Right lobe of liver (tissue), 4 donors: ENCODE data around the gene TICAM1.

Experiments used
- POLR2A ChIP-seq: fragments of 450-650 bp; IDR thresholded peaks from one replicate; pipeline ENCODE4 v1.6.1; 2017; ENCODE audit warnings: antibody characterized with exemption, mild to moderate bottlenecking
- TF ChIP-seq, protein P1 (sequence below), 4 donors: fragments of 200-600 bp in 3 of 4; fragments of 450-650 bp in 1 of 4; IDR thresholded peaks; one replicate each; pipeline versions ENCODE4 v1.5.1 to v1.8.0; 2016 to 2022; ENCODE audit warnings: antibody characterized with exemption in 4 of 4, mild to moderate bottlenecking in 2 of 4
- donor health status: DM: no; HTN: no; CAD: no.
- donor health status: DM: no; HTN: no; CAD: no.
- donor health status: DM: no; HTN: yes; CAD: no.

DNA sequence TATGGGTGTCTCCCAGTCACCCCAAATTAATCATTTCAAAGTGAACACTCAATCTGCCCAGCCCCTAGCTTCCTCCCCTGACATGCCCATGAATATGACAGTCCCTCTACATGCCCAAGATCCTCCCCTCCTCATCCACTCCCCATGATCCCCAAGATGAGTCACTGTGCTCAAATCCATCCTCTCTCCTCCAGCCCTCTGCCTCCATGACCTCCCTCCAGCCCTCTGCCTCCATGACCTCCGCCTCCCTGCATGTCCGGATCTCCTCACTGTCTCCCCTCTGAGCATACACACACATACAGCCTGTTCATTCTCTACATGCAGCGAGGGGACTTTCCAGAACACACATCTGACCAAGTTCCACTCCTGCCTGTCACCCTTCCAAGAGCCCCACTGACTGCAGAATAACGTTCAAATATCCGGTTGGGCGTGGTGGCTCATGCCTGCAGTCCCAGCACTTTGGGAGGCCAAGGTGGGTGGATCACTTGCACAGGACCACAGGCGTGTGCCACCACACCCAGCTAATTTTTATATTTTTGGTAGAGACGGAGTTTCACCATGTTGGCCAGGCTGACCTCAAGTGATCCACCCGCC is 58.4 kb downstream of the TICAM1 start:
- TF ChIP-seq, protein P1, sequence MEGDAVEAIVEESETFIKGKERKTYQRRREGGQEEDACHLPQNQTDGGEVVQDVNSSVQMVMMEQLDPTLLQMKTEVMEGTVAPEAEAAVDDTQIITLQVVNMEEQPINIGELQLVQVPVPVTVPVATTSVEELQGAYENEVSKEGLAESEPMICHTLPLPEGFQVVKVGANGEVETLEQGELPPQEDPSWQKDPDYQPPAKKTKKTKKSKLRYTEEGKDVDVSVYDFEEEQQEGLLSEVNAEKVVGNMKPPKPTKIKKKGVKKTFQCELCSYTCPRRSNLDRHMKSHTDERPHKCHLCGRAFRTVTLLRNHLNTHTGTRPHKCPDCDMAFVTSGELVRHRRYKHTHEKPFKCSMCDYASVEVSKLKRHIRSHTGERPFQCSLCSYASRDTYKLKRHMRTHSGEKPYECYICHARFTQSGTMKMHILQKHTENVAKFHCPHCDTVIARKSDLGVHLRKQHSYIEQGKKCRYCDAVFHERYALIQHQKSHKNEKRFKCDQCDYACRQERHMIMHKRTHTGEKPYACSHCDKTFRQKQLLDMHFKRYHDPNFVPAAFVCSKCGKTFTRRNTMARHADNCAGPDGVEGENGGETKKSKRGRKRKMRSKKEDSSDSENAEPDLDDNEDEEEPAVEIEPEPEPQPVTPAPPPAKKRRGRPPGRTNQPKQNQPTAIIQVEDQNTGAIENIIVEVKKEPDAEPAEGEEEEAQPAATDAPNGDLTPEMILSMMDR (IDR thresholded peaks at IDR 0.05), result no peak
- TF ChIP-seq POLR2A, result no peak
